ENCODE results near the gene GDE1. TPM values are rescaled to one million over a fixed set of nuclear protein-coding genes. Genes with fewer than 3 reads are reported as not detected.
A peak's percentile ranks its signal among the peaks of the same experiment; 100 is the strongest.

The GDE1 gene
- polyA plus RNA-seq, 1 donor from 2014 or later, result 28.4 TPM

DNA sequence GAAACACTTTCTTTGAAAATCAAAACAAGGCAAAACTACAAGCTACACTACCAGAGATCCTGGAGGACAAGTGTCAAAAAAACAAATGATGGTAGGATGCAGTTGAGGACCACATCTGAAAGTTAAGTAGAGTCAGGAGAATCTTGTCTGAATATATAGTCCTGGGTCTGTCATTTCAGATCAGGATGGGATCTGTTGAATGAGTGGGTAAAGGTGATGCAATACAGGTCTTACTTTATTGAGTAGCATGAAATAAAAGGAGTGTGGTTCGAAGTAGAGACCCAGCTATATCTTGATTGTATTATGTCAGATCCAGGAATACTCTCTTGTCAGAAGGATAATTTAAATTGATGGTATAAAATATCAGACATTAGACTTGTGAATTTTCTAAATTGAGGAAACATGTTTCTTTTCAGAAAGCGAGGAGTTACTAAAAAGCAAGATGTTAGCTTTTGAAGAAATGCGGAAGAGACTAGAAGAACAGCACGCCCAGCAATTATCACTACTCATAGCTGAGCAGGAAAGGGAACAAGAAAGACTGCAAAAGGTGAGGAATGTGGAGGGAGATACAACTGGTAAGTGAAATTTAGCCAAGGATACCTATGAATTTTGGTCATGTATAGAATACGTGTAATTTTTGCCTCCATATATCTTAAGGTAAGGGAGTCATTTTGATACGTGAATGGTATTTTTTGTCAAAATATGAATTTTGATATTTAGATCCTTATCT is 18.5 kb upstream of the GDE1 start:
- H3K36me3 Mint-ChIP-seq, result peaks cover 20% of the 10 kb centered on the region
- no peak overlapping the region for H3K27ac Mint-ChIP-seq
- H3K4me3 Mint-ChIP-seq, result no peak overlapping the region
- no peaks in the 10 kb centered on the region for H3K4me1 Mint-ChIP-seq
- H3K27me3 Mint-ChIP-seq, result no peaks in the 10 kb centered on the region
- no peaks in the 10 kb centered on the region for H3K9me3 Mint-ChIP-seq

DNA sequence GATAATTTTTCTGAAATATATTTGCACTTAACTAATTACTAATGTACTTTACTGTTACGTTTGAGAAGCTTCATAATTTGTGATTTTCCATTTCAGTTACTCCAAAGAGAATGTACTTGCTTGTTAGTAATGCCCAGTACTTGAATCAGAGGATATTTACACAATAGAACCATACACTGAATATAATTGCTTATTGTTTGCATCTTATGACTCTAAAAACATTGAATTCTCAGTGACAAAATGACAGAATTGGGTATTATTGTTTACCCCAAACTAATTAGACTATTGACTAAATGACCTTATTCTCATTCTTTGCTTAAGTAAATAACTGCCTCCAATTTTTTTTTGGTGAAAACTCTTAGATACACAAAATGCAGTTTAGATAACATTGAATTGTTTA is 10.7 kb upstream of the GDE1 start:
- Mint-ChIP-seq H3K4me3 (no peak overlapping the region), H3K27me3 (no peaks in the 10 kb centered on the region), H3K9me3 (no peaks in the 10 kb centered on the region), H3K4me1 (no peaks in the 10 kb centered on the region), H3K27ac (no peak overlapping the region), H3K36me3 (peaks cover 2% of the 10 kb centered on the region)

DNA sequence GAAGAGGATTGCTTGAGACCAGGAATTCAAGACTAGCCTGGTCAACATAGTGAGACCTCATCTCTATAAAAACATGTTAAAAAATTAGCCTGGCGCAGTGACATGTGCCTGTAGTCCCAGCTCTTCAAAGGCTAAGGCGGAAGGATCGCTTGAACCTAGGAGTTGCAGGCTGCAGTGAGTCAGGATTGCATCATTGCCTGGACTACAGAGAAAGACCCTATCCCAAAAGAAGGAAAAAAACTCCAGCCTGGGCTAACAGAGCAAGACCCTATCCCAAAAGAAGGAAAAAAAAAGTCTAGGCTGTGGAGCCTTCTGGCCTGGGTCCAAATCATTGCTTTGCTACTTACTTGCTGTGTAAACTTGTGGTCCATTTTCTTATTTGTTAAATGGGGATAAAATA is 6.8 kb upstream of the GDE1 start:
- H3K4me3 Mint-ChIP-seq, result no peak overlapping the region
- H3K9me3 Mint-ChIP-seq, result no peaks in the 10 kb centered on the region
- H3K4me1 Mint-ChIP-seq, result peaks cover 11 to 12% (median 11%) of the 10 kb centered on the region in 3 donors
- H3K27ac Mint-ChIP-seq, result no peak overlapping the region
- peaks cover 4% of the 10 kb centered on the region for H3K36me3 Mint-ChIP-seq
- H3K27me3 Mint-ChIP-seq, result no peaks in the 10 kb centered on the region

DNA sequence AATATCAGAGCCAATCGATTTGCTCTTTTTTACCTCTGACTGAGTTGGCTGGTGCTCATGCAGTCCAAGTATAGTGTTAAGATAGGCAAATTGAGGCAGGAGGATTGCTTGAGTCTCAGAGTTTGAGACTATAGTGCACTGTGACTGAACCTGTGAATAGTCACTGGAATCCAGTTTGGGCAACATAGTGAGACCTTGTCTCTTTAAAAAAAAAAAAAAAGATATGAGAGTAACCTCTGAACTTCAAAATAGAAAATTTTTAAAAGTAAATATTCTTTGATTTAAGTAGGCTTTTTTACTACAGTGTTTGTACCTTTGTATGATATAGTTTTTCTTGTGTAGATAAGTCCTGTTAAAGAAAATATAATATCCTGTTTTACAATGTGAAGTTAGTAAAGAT is 5.3 kb upstream of the GDE1 start:
- no peak overlapping the region for H3K27ac Mint-ChIP-seq
- H3K4me1 Mint-ChIP-seq, result peaks cover 15 to 18% (median 16%) of the 10 kb centered on the region in 3 donors
- no peaks in the 10 kb centered on the region for H3K27me3 Mint-ChIP-seq
- H3K36me3 Mint-ChIP-seq, result peaks cover 4% of the 10 kb centered on the region
- H3K4me3 Mint-ChIP-seq, result no peak overlapping the region
- no peaks in the 10 kb centered on the region for H3K9me3 Mint-ChIP-seq

DNA sequence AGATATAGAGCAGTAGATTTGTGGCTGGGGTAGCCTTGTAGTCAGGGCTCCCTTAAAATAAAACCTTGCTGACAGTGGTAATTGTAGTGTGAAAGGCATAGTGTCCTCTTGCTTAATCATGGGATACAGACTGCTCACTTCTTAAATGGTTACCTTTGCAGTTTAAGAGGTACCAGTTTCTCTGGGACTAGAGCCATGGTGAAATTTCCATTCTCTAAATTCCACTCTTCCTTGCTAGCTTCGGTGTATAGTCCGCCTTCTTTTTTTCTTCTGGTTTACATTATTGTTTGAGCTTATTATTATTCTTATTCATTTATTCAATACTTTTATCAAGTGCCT is 3.5 kb upstream of the GDE1 start:
- peak overlapping the region in 2 of 3 donors; percentile 75 to 82 for H3K27ac Mint-ChIP-seq
- H3K9me3 Mint-ChIP-seq, result no peaks in the 10 kb centered on the region
- peaks cover 4% of the 10 kb centered on the region for H3K36me3 Mint-ChIP-seq
- H3K4me3 Mint-ChIP-seq, result peak overlapping the region; percentile 97 to 100 (median 99)
- H3K27me3 Mint-ChIP-seq, result no peaks in the 10 kb centered on the region
- H3K4me1 Mint-ChIP-seq, result peaks cover 27 to 31% (median 28%) of the 10 kb centered on the region in 3 donors

DNA sequence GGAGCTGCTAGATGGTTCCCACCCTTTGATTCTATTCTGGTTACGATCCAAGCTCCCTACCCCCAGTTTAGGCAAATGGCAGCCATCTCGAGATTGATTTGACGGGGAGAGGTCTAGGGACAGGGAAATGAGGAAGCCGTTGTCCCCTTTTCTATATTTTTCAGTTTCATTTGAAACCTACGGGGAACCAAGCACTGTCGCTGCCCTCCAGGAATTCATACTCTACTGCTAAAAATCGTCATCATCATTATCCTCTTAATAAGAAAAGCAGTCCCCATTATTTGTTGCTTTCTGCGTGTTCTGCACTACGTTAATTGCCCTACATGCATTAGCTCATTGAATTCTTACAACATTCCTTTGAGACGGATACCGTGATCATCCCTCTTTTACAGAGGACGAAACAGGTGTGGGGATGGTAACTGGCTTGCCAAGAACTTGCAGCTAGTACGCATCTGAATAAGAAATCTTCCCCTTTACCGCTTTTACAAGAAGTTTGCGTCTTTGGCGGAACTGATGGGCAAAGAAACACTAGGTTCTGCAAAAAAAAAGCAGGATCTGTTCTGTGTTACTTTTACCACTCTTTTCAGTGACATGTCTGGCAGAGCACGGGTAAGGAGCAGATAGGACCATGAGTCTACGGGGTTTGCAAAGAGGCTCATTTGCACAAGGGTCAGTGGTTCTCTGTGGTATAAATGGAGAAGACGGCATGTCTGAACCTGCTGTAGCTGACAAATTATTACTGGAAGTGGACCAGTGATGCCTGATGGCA is 2.9 kb upstream of the GDE1 start:
- H3K4me1 Mint-ChIP-seq, result peaks cover 28 to 31% (median 30%) of the 10 kb centered on the region in 3 donors
- no peaks in the 10 kb centered on the region for H3K27me3 Mint-ChIP-seq
- H3K36me3 Mint-ChIP-seq, result peaks cover 4% of the 10 kb centered on the region
- H3K9me3 Mint-ChIP-seq, result no peaks in the 10 kb centered on the region
- peak overlapping the region; percentile 97 to 100 (median 99) for H3K4me3 Mint-ChIP-seq
- peak overlapping the region; percentile 53 to 82 (median 75) for H3K27ac Mint-ChIP-seq

DNA sequence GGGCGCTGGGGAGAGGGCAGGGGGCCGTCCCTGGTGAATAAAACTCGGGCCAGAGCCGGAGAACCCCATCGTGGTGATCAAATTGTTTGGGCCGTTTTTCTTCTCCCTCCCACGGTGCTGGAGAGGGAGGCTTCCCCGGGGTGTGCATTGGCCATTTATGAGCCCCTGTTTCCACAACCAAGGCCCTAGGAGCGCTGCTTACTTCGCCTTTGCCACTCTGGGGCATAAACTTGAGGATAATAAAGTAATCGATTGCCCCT is 2.4 kb upstream of the GDE1 start:
- H3K36me3 Mint-ChIP-seq, result peaks cover 4% of the 10 kb centered on the region
- peaks cover 31 to 33% (median 32%) of the 10 kb centered on the region in 3 donors for H3K4me1 Mint-ChIP-seq
- H3K4me3 Mint-ChIP-seq, result peak overlapping the region; percentile 97 to 100 (median 99)
- H3K27me3 Mint-ChIP-seq, result no peaks in the 10 kb centered on the region
- H3K9me3 Mint-ChIP-seq, result no peaks in the 10 kb centered on the region
- H3K27ac Mint-ChIP-seq, result peak overlapping the region; percentile 53 to 82 (median 75)

DNA sequence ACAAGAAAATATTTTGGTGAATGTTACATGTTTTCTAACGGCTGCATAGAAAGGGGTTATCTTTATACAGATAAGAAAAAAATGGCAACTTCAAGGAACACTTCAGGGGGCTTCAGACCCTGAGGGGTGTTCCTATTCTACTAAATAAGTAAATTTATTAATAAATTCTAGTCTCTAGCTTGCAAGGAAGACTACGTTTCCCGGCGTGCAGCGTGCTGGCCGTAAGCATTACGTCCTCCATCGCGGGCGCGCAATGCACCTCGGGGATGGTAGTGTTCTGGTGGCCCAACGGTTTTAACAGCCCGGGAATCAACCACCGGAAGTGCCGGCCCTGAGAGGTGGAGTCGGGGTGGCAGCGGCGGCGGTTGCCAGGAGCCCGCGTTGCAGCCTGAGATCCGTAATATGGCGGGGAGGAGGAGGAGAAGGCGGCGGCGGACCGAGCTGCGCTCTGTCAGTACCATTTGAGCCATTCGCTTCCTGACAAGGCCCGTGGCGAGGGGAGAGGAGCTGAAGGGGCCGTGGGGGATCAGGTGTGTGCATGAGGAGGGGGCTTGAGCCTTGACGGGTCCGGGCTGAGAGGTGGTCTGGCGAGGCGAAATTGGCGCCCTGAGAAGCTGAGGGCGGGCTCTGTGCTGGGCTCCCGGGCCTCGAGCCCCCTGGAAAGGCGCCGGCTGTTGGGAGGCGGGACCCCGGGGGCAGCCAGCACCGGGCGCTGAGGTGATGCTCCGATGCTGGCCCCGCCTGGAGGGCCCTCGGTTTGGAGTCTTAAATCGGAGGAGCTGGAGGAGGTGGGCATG is 1.9 kb upstream of the GDE1 start, which contains the start of gene CCP110:
Gene CCP110 (plus strand): TSS at position 384 of the 797 bp plus-strand sequence. CDS start 3,940 bp downstream, outside the sequence.
- Mint-ChIP-seq H3K27ac (peak within 1 kb of the TSS; percentile 75 to 96 (median 82)), H3K36me3 (peaks cover 4% of the 10 kb centered on the region), H3K4me1 (peaks cover 31 to 33% (median 32%) of the 10 kb centered on the region in 3 donors), H3K4me3 (peak within 1 kb of the TSS; percentile 97 to 100 (median 99)), H3K9me3 (no peaks in the 10 kb centered on the region), H3K27me3 (no peaks in the 10 kb centered on the region)

DNA sequence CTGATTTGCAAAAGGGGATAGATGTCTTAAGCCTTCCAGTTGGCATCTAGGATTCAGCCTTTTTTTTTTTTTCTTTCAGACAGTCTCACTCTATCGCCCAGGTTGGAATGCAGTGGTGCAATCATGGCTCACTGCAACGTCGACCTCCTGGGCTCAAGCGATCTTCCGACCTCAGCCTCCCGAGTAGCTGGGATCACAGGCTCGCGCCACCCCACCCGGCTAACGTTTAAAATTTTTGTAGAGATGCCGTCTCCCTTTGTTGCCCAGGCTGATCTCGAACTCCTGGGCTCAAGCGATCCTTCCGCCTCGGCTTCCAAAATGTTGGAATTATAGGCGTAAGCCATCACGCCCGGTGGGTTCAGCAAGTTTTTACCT is 1.3 kb upstream of the GDE1 start:
- H3K27me3 Mint-ChIP-seq, result no peaks in the 10 kb centered on the region
- H3K4me1 Mint-ChIP-seq, result peaks cover 34 to 36% (median 35%) of the 10 kb centered on the region in 3 donors
- no peak overlapping the region for H3K27ac Mint-ChIP-seq
- H3K36me3 Mint-ChIP-seq, result peaks cover 3% of the 10 kb centered on the region
- peak overlapping the region in 1 of 4 donors; percentile 97 for H3K4me3 Mint-ChIP-seq
- H3K9me3 Mint-ChIP-seq, result no peaks in the 10 kb centered on the region

DNA sequence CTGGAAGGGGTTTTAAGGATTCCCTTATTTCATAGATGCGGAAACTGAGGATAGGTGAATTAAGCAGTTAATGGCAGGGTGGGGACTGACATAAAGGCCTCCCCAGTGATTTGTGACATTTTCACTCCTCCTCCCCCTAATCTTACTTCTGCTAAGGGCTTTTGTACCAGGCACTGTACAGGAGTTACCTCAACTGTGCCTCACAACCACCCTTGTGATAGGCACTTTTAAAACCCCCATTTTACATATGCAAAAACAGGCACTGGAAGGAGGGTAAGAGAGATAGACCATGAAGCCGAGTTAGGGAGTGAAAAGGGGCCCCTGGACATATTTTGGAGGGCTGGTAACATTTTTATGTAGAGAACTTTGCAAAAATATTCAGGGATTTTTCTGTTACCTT is 862 bp upstream of the GDE1 start:
- H3K36me3 Mint-ChIP-seq, result peaks cover 3% of the 10 kb centered on the region
- H3K9me3 Mint-ChIP-seq, result no peaks in the 10 kb centered on the region
- H3K4me1 Mint-ChIP-seq, result peaks cover 34 to 36% (median 35%) of the 10 kb centered on the region in 3 donors
- H3K4me3 Mint-ChIP-seq, result peak overlapping the region in 3 of 4 donors; percentile 43 to 98 (median 97)
- peak overlapping the region in 2 of 3 donors; percentile 79 to 85 for H3K27ac Mint-ChIP-seq
- no peaks in the 10 kb centered on the region for H3K27me3 Mint-ChIP-seq

DNA sequence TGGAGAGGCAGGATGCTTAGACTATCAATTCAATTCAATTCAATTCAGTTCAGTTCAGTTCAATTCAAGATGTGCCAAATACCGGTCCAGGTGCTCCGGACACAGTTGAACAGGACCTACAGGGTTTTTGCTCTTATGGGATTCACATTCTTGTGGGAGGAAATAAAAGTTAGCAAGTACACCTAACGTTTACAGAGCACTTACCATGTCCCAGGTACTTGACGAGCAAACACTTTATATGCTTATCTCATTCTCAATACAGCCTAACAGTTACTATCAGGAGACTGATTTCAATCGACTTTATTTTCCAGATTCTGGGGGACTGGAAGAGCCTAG is 467 bp upstream of the GDE1 start:
- no peaks in the 10 kb centered on the region for H3K9me3 Mint-ChIP-seq
- peak overlapping the region; percentile 79 to 91 (median 85) for H3K27ac Mint-ChIP-seq
- peak overlapping the region; percentile 96 to 98 (median 98) for H3K4me3 Mint-ChIP-seq
- H3K36me3 Mint-ChIP-seq, result peaks cover 3% of the 10 kb centered on the region
- H3K4me1 Mint-ChIP-seq, result peaks cover 34 to 38% (median 36%) of the 10 kb centered on the region in 3 donors
- no peaks in the 10 kb centered on the region for H3K27me3 Mint-ChIP-seq

DNA sequence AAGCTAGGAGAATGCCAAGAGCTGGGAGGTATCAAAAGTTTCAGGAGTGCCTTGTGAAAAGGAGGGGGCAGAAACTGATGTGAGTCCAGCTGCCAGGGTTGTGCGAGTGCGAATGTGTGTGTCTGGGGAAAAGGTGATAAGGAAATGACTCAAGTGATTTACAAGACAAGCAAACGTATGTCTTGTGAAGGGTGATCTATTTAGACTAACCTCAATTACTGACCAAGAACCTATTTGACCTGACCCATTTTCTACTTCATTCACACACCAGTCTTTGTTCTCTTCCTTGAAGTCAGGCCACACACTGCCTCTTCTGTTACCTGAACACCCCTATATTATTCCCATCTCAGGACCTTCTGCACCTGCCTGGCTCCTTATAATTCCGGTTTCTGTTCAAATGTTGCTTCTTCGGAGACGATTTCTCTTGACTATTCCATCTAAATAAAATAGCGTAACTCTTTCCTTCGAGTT is 1.0 kb downstream of the GDE1 start:
- Mint-ChIP-seq H3K27ac (peak overlapping the region; percentile 79 to 91 (median 85)), H3K9me3 (no peaks in the 10 kb centered on the region), H3K4me1 (peaks cover 34 to 38% (median 36%) of the 10 kb centered on the region in 3 donors), H3K4me3 (peak overlapping the region; percentile 96 to 98 (median 98)), H3K27me3 (no peaks in the 10 kb centered on the region), H3K36me3 (peaks cover 3% of the 10 kb centered on the region)

DNA sequence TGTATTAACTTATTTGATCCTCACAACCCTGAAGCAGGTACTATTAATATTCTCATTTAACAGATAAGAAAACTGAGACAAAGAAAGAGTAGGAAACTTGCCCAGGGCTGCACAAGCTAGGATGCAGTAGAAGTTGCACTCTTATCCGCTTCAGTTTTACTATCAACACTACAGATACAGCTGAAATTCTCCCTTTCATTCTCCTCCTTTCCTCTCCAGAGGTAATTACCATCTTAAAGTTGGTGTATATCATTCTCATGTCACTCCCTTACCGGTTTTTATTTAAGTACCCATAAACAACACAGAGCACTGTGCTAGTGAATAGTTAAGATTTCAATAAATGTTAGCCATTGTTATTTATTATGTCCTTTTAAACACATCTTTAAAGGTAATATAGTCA is 3.5 kb downstream of the GDE1 start:
- Mint-ChIP-seq H3K27ac (no peak overlapping the region), H3K27me3 (no peaks in the 10 kb centered on the region), H3K9me3 (no peaks in the 10 kb centered on the region), H3K4me1 (peaks cover 28 to 33% (median 32%) of the 10 kb centered on the region in 3 donors), H3K4me3 (no peak overlapping the region), H3K36me3 (peaks cover 10% of the 10 kb centered on the region)

DNA sequence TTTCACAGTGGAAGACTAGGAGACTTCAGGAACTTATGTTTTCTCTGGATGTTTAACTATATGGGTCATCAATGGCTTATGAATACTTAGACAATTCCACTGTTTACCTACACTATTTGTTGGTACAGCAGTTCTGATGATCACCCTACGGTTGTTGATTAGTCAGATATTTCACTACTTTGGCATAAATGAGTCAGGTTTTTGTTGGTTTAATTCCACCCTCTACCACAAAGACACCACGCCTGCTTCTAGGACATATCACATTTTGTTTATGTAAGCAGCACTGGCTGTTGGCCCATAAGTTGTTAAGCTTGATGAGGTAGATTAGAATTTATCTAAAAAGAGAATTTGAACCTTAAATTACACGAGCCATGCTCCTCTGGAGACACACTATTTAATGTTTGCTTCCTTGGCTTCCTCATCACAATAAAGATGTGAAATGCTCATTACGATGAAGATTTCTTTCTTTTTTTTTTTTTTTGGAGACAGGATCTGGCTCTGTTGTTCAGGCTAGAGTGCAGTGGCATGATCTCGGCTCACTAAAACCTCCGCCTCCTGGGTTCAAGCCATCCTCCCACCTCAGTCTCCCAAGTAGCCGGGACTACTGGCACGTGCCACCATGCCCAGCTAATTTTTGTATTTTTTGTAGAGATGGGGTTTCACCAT is 4.3 kb downstream of the GDE1 start:
- no peak overlapping the region for H3K4me3 Mint-ChIP-seq
- no peak overlapping the region for H3K27ac Mint-ChIP-seq
- no peaks in the 10 kb centered on the region for H3K27me3 Mint-ChIP-seq
- peaks cover 30 to 36% (median 35%) of the 10 kb centered on the region in 3 donors for H3K4me1 Mint-ChIP-seq
- peaks cover 11% of the 10 kb centered on the region for H3K36me3 Mint-ChIP-seq
- no peaks in the 10 kb centered on the region for H3K9me3 Mint-ChIP-seq
